Uterus (tissue), 2 donors: Measurements from ENCODE around the gene NRG4.

Experiments
- CTCF ChIP-seq, 4 experiments: fragments of 200-600 bp in 2 of 4; fragments of 450-650 bp in 2 of 4; sonication (generic) in 2 of 4; IDR thresholded peaks; one replicate each; pipeline ENCODE4 v1.5.1; 2016 to 2019; ENCODE audit warnings: antibody characterized with exemption in 4 of 4, mild to moderate bottlenecking in 2 of 4, moderate library complexity in 1 of 4
- POLR2A ChIP-seq, 2 donors: fragments of 450-650 bp; IDR thresholded peaks; one replicate each; pipeline ENCODE4 v1.6.1; 2016; ENCODE audit warnings: antibody characterized with exemption in 2 of 2, mild to moderate bottlenecking in 1 of 2, moderate library complexity in 1 of 2

- TF ChIP-seq CTCF (IDR thresholded peaks at IDR 0.05) (no peak), POLR2A (IDR thresholded peaks at IDR 0.05) (no peak)
Measured at GRCh38 chr15:75902129-75902557, 110.1 kb downstream of the NRG4 start.
